Hepatocyte (in vitro differentiated cells): Measurements from ENCODE around the gene CSPG5.

Experiments
- CTCF ChIP-seq: fragments of 200-600 bp; sonication (generic); IDR thresholded peaks from 2 replicates; pipeline ENCODE4 v1.5.1; 2016; ENCODE audit warnings: antibody characterized with exemption, mild to moderate bottlenecking; ENCODE audit not compliant: poor library complexity
- EZH2 ChIP-seq: fragments of 200-600 bp; sonication (generic); IDR thresholded peaks from 2 replicates; pipeline ENCODE4 v1.6.1; 2016; ENCODE audit warnings: antibody characterized with exemption, mild to moderate bottlenecking, borderline replicate concordance

DNA sequence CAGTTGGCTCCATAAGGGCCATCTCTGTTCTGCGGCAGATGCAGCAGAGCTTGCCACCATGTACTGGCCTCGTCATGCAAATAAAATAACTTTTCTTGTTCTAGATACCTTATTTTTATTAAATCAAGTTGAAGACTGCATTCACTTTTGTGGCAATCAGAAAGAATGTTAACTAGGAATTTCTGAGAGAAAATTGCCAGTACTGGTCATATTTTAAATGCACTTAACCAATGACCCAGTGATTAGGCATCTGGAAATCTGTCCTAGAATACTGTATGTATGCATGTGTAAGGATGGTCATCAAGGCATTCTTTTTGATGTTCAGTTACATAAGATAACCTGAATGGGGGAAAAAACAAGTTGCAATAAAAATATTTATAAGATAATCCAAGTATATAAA lies 34.2 kb upstream of the CSPG5 start:
- TF ChIP-seq CTCF (no peak), EZH2 (no peak)
